HCT116 (cell line): Measurements from ENCODE around the gene HSD17B12.

ENCODE experiments used
- EZH2 ChIP-seq: fragments of 200-600 bp; sonication (generic); IDR thresholded peaks from 2 replicates; pipeline ENCODE4 v1.6.1; 2017; ENCODE audit warnings: antibody characterized with exemption, mixed run types
- POLR2A ChIP-seq: IDR thresholded peaks from 2 replicates; pipeline ENCODE4 v1.7.0; 2011; ENCODE audit warnings: borderline replicate concordance; ENCODE audit not compliant: insufficient read depth, insufficient read length; ENCODE audit errors: extremely low read depth
- ZNF274 ChIP-seq: fragments of 200-500 bp; sonication (Bioruptor generic); IDR thresholded peaks from 2 replicates; pipeline ENCODE4 v1.6.1; 2014; ENCODE audit warnings: mild to moderate bottlenecking, low read depth, low read length, inconsistent platforms
- TF ChIP-seq, protein P1 (sequence below), 3 experiments: fragments of 200-600 bp in 1 of 3; sonication (generic) in 1 of 3; IDR thresholded peaks in 2 of 3; conservative IDR thresholded peaks in 1 of 3; 2 replicates each; pipeline ENCODE4 v1.5.1; 2012 to 2017; ENCODE audit warnings: low read depth in 2 of 3, low read length in 2 of 3, antibody characterized with exemption in 1 of 3, borderline replicate concordance in 1 of 3, control low read depth in 1 of 3, mild to moderate bottlenecking in 1 of 3, mixed read lengths in 1 of 3, mixed run types in 1 of 3, moderate library complexity in 1 of 3; ENCODE audit not compliant: insufficient read depth in 1 of 3
- TF ChIP-seq, protein P2 (sequence below): IDR thresholded peaks from 2 replicates; pipeline ENCODE4 v1.6.1; 2012
- TF ChIP-seq, protein P3 (sequence below): IDR thresholded peaks from 2 replicates; pipeline ENCODE4 v1.6.1; 2012

DNA sequence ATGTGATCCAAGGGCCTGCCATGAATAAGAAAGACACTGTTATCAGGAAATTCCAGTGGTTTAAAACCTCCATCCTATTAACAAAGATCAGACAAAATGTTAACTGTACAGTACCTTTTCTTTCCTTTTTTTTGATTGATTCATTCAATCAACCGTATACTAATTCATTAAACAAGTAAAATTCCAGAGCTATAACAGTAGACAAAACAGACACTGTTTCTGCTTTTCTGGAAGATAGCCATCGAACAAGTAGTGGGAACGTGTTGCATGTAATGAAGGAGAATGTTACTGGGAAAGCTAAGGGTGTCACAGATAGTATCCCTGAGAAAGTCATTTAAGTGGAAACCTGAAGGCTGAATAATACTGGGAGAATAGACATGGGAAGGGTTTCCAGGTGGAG is 126.4 kb downstream of the HSD17B12 start:
- no peak for TF ChIP-seq EZH2
- no peak for TF ChIP-seq POLR2A
- TF ChIP-seq, protein P1, sequence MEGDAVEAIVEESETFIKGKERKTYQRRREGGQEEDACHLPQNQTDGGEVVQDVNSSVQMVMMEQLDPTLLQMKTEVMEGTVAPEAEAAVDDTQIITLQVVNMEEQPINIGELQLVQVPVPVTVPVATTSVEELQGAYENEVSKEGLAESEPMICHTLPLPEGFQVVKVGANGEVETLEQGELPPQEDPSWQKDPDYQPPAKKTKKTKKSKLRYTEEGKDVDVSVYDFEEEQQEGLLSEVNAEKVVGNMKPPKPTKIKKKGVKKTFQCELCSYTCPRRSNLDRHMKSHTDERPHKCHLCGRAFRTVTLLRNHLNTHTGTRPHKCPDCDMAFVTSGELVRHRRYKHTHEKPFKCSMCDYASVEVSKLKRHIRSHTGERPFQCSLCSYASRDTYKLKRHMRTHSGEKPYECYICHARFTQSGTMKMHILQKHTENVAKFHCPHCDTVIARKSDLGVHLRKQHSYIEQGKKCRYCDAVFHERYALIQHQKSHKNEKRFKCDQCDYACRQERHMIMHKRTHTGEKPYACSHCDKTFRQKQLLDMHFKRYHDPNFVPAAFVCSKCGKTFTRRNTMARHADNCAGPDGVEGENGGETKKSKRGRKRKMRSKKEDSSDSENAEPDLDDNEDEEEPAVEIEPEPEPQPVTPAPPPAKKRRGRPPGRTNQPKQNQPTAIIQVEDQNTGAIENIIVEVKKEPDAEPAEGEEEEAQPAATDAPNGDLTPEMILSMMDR (IDR thresholded peaks at IDR 0.05 in 2 of 3, conservative IDR thresholded peaks at IDR 0.05 in 1 of 3; ENCODE audit: borderline replicate concordance in 1 of 3, insufficient read depth in 1 of 3, low read depth in 2 of 3, low read length in 2 of 3), result no peak
- TF ChIP-seq ZNF274, result no peak
- TF ChIP-seq, protein P2, sequence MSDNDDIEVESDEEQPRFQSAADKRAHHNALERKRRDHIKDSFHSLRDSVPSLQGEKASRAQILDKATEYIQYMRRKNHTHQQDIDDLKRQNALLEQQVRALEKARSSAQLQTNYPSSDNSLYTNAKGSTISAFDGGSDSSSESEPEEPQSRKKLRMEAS, result no peak
- TF ChIP-seq, protein P3, sequence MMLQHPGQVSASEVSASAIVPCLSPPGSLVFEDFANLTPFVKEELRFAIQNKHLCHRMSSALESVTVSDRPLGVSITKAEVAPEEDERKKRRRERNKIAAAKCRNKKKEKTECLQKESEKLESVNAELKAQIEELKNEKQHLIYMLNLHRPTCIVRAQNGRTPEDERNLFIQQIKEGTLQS, result no peak
